ENCODE data around the gene TOR4A. TPM values are rescaled to one million over a fixed set of nuclear protein-coding genes. Genes with fewer than 3 reads are reported as not detected.

The TOR4A gene
- total RNA-seq, 2 experiments from 2014 or later: 11.7 to 22.3 TPM

- Histone ChIP-seq H3K36me3 (ENCODE audit: insufficient read depth, low read length) (no peaks in the 10 kb centered on the region), H3K27ac (ENCODE audit: low read depth, low read length, poor library complexity, severe bottlenecking) (no peak overlapping the region), H2AFZ (ENCODE audit: low read length) (no peak overlapping the region), H3K9me2 (ENCODE audit: insufficient read depth, low read length) (no peaks in the 10 kb centered on the region), H3K4me1 (ENCODE audit: insufficient read depth, low read length, poor library complexity, severe bottlenecking) (peaks cover 19% of the 10 kb centered on the region), H3K9me3 (ENCODE audit: low read length) (no peaks in the 10 kb centered on the region), H3K4me2 (ENCODE audit: low read length) (no peak overlapping the region), H3K4me3 (ENCODE audit: low read depth, low read length, poor library complexity, severe bottlenecking) (no peak overlapping the region), H4K20me1 (ENCODE audit: insufficient read depth, low read length) (no peaks in the 10 kb centered on the region), H3K79me2 (ENCODE audit: insufficient read depth, low read depth, low read length) (no peaks in the 10 kb centered on the region)
- BruUV-seq (replicated peaks): no TSS peak
- intact Hi-C loops (cut with micrococcal nuclease; ENCODE audit: unreplicated experiment): no loop called here
- POLR2A ChIA-PET: no interaction called here
- CTCF ChIA-PET (ENCODE audit: unreplicated experiment): no interaction called here
- no peak for DNase-seq (ENCODE audit: low spot score)
- TF ChIP-seq CTCF (conservative IDR thresholded peaks at IDR 0.05; ENCODE audit: low read length): no peak
- no peak for TF ChIP-seq EZH2phosphoT487 (IDR thresholded peaks at IDR 0.05; ENCODE audit: borderline replicate concordance, low read depth, low read length)
Observed at GRCh38 chr9:137311171-137311985, 33.9 kb downstream of the TOR4A start.

GRCh38 chr9:137311986-137312851 lies 34.7 kb downstream of the TOR4A start:
- no TSS peak for BruUV-seq (replicated peaks)
- Histone ChIP-seq H3K27ac (ENCODE audit: low read depth, low read length, poor library complexity, severe bottlenecking) (no peak overlapping the region), H3K4me1 (ENCODE audit: insufficient read depth, low read length, poor library complexity, severe bottlenecking) (peaks cover 20% of the 10 kb centered on the region), H4K20me1 (ENCODE audit: insufficient read depth, low read length) (no peaks in the 10 kb centered on the region), H3K9me2 (ENCODE audit: insufficient read depth, low read length) (no peaks in the 10 kb centered on the region), H3K9me3 (ENCODE audit: low read length) (no peaks in the 10 kb centered on the region), H3K79me2 (ENCODE audit: insufficient read depth, low read depth, low read length) (no peaks in the 10 kb centered on the region), H3K36me3 (ENCODE audit: insufficient read depth, low read length) (no peaks in the 10 kb centered on the region), H3K4me3 (ENCODE audit: low read depth, low read length, poor library complexity, severe bottlenecking) (no peak overlapping the region), H2AFZ (ENCODE audit: low read length) (no peak overlapping the region), H3K4me2 (ENCODE audit: low read length) (no peak overlapping the region)
- TF ChIP-seq EZH2phosphoT487 (IDR thresholded peaks at IDR 0.05; ENCODE audit: borderline replicate concordance, low read depth, low read length): no peak
- TF ChIP-seq CTCF (conservative IDR thresholded peaks at IDR 0.05; ENCODE audit: low read length): no peak
- ChIA-PET POLR2A (no interaction called here), CTCF (ENCODE audit: unreplicated experiment) (no interaction called here)
- intact Hi-C loops (cut with micrococcal nuclease; ENCODE audit: unreplicated experiment): no loop called here
- no peak for DNase-seq (ENCODE audit: low spot score)
